Measurements from ENCODE around the gene ASPSCR1.

ASPSCR1 gene

GRCh38 chr17:81999976-82000802, 22.8 kb downstream of the ASPSCR1 start:
- no peak for DNase-seq

GRCh38 chr17:82000803-82001570, 23.6 kb downstream of the ASPSCR1 start:
- DNase-seq = no peak

- no peak for DNase-seq
Measured at GRCh38 chr17:82001571-82002056, 24.2 kb downstream of the ASPSCR1 start.

- DNase-seq = no peak
Measured at GRCh38 chr17:82003411-82004381, 26.3 kb downstream of the ASPSCR1 start.

GRCh38 chr17:82004517-82005455, 27.4 kb downstream of the ASPSCR1 start:
- DNase-seq = no peak

- DNase-seq = no peak
Measured at GRCh38 chr17:82005701-82006348, 28.4 kb downstream of the ASPSCR1 start.

GRCh38 chr17:82006468-82007227, 29.2 kb downstream of the ASPSCR1 start:
- no peak for DNase-seq

GRCh38 chr17:82007228-82007494, 29.7 kb downstream of the ASPSCR1 start:
- DNase-seq = no peak

GRCh38 chr17:82007495-82008257, 30.2 kb downstream of the ASPSCR1 start:
- no peak for DNase-seq

GRCh38 chr17:82008258-82008940, 31.0 kb downstream of the ASPSCR1 start:
- no peak for DNase-seq

- DNase-seq = no peak
Measured at GRCh38 chr17:82008941-82009405, 31.5 kb downstream of the ASPSCR1 start.

GRCh38 chr17:82009413-82009812, 32.0 kb downstream of the ASPSCR1 start:
- DNase-seq = no peak

GRCh38 chr17:82010575-82011525, 33.4 kb downstream of the ASPSCR1 start:
- DNase-seq = no peak

- no peak for DNase-seq
Measured at GRCh38 chr17:82011617-82012187, 34.3 kb downstream of the ASPSCR1 start.

GRCh38 chr17:82012261-82012639, 34.8 kb downstream of the ASPSCR1 start:
- DNase-seq = no peak

- DNase-seq = no peak
Measured at GRCh38 chr17:82012640-82013295, 35.3 kb downstream of the ASPSCR1 start.

GRCh38 chr17:82013341-82013740, 35.9 kb downstream of the ASPSCR1 start:
- no peak for DNase-seq
